Suprapubic skin (tissue), 4 donors: ENCODE results near the gene TENM3.

Experiments
- POLR2A ChIP-seq, 2 donors: fragments of 450-650 bp; IDR thresholded peaks; one replicate each; pipeline ENCODE4 v1.6.1; 2017; ENCODE audit warnings: antibody characterized with exemption in 2 of 2, mild to moderate bottlenecking in 2 of 2, moderate library complexity in 2 of 2
- POLR2AphosphoS5 ChIP-seq, 3 donors: sonication (generic); formaldehyde crosslinking; IDR thresholded peaks; one replicate each; pipeline ENCODE4 v1.6.1; 2017; ENCODE audit warnings: antibody characterized with exemption in 3 of 3
- TF ChIP-seq, protein P1 (sequence below), 2 donors: fragments of 200-600 bp in 1 of 2; fragments of 450-650 bp in 1 of 2; sonication (generic) in 1 of 2; IDR thresholded peaks; one replicate each; pipeline ENCODE4 v1.5.1; 2016 to 2019; ENCODE audit warnings: antibody characterized with exemption in 2 of 2, mild to moderate bottlenecking in 1 of 2, moderate library complexity in 1 of 2

DNA sequence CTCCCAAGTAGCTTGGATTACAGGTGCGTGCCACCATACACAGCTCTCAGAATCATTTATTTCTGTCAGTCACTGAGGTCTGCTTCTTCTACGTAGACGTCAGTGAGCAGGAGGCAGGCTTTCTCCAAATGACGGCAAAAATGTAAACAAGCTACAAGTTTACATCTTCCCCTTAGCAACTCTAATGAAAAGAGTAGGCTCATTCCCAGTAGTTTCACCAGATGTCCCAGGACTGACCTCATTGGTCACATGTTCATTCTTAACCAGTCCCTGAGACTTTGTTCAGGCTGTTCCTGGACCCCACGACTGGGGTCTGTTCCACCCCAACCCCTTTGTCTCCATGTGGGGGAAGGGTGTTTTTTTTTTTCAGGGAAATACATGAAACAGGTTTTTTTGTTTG lies 67.1 kb downstream of the TENM3 start:
- TF ChIP-seq, protein P1, sequence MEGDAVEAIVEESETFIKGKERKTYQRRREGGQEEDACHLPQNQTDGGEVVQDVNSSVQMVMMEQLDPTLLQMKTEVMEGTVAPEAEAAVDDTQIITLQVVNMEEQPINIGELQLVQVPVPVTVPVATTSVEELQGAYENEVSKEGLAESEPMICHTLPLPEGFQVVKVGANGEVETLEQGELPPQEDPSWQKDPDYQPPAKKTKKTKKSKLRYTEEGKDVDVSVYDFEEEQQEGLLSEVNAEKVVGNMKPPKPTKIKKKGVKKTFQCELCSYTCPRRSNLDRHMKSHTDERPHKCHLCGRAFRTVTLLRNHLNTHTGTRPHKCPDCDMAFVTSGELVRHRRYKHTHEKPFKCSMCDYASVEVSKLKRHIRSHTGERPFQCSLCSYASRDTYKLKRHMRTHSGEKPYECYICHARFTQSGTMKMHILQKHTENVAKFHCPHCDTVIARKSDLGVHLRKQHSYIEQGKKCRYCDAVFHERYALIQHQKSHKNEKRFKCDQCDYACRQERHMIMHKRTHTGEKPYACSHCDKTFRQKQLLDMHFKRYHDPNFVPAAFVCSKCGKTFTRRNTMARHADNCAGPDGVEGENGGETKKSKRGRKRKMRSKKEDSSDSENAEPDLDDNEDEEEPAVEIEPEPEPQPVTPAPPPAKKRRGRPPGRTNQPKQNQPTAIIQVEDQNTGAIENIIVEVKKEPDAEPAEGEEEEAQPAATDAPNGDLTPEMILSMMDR (IDR thresholded peaks at IDR 0.05): no peak
- TF ChIP-seq POLR2A (IDR thresholded peaks at IDR 0.05) (no peak), POLR2AphosphoS5 (IDR thresholded peaks at IDR 0.05) (no peak)
